ENCODE measurements around the gene TOX3. TPM values are rescaled to one million over a fixed set of nuclear protein-coding genes. Genes with fewer than 3 reads are reported as not detected.
A peak's percentile ranks its signal among the peaks of the same experiment; 100 is the strongest.

TOX3 gene
- total and polyA plus RNA-seq, 2 of the 13 experiments (the other 11 are each of a cell fraction or from before 2014, with no cell fraction given) = 14.5 to 98.6 TPM

- no peak for TF ChIP-seq LCORL (IDR thresholded peaks at IDR 0.05)
- TF ChIP-seq LCORL (CRISPR knock-in tag; IDR thresholded peaks at IDR 0.05) = peak; percentile 59; the same call in 1 of the 2 replicates
- no peak for TF ChIP-seq FLYWCH1 (CRISPR knock-in tag; IDR thresholded peaks at IDR 0.05)
- TF ChIP-seq PRMT3 (CRISPR knock-in tag; IDR thresholded peaks at IDR 0.05; ENCODE audit: borderline replicate concordance, low read depth) = no peak
- no peak for TF ChIP-seq NFAT5 (CRISPR knock-in tag; IDR thresholded peaks at IDR 0.05)
- TF ChIP-seq ZNF136 (CRISPR knock-in tag; IDR thresholded peaks at IDR 0.05; ENCODE audit: low read depth) = no peak
- TF ChIP-seq PTBP1 (IDR thresholded peaks at IDR 0.05; ENCODE audit: low read depth, low read length, poor library complexity, severe bottlenecking) = no peak
- no peak for TF ChIP-seq JUN (CRISPR knock-in tag; IDR thresholded peaks at IDR 0.05)
- TF ChIP-seq RARA (CRISPR knock-in tag; IDR thresholded peaks at IDR 0.05) = peak; percentile 80
- TF ChIP-seq HMG20B (CRISPR knock-in tag; conservative IDR thresholded peaks at IDR 0.05) = no peak
- no peak for TF ChIP-seq ADNP (CRISPR knock-in tag; IDR thresholded peaks at IDR 0.05)
- peak; percentile 93 for TF ChIP-seq ZEB1 (IDR thresholded peaks at IDR 0.05; ENCODE audit: insufficient replicate concordance, low read depth)
- TF ChIP-seq KAT8 (CRISPR knock-in tag; IDR thresholded peaks at IDR 0.05) = peak; percentile 56; the same call in 1 of the 2 replicates
- TF ChIP-seq CENPX (CRISPR knock-in tag; IDR thresholded peaks at IDR 0.05) = no peak
- TF ChIP-seq ZFP82 (CRISPR knock-in tag; IDR thresholded peaks at IDR 0.05; ENCODE audit: borderline replicate concordance) = no peak
- peak; percentile 16; the same call in 1 of the 2 replicates for TF ChIP-seq ARID3A (IDR thresholded peaks at IDR 0.05; ENCODE audit: low read depth, low read length)
- TF ChIP-seq RFX5 (IDR thresholded peaks at IDR 0.05; ENCODE audit: low read depth, low read length) = no peak
- no peak for TF ChIP-seq TAF1 (CRISPR knock-in tag; IDR thresholded peaks at IDR 0.05)
- no peak for TF ChIP-seq ZFP91 (CRISPR knock-in tag; IDR thresholded peaks at IDR 0.05; ENCODE audit: borderline replicate concordance)
- peak; percentile 81 for TF ChIP-seq ZNF784 (CRISPR knock-in tag; IDR thresholded peaks at IDR 0.05; ENCODE audit: borderline replicate concordance)
These were observed 15.2 kb upstream of the TOX3 start (continued) for GRCh38 chr16:52561910-52562741.
